Fibroblast of upper back skin (primary cell): ENCODE measurements around the gene PITX1.
A peak's percentile ranks its signal among the peaks of the same experiment; 100 is the strongest.

Experiments used
- DNase-seq: peaks from one replicate; pipeline ENCODE4 v3.0.0-alpha.2; 2013

The PITX1 gene

DNA sequence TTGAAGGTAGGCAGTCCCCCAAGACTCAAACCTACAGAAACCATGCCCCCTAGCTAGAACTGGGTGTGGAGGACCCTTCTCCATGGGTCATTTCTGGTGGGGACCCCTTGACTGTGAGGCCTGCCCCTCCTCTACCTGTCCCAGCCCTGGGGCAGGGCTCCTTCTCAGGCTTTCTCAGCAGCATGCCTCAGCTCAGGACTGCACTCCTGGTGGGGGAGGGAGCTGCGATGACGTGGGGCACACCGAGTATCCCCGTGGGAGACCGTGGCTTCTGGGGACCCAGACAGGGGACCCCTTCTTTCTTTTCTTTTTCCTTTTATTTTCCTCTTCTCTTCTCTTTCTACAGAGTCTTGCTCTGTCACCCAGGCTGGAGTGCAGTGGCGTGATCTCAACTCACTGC is 27.0 kb upstream of the PITX1 start:
- DNase-seq: no peak

- DNase-seq: no peak
Observed at GRCh38 chr5:135060021-135060420, 26.0 kb upstream of the PITX1 start.

DNA sequence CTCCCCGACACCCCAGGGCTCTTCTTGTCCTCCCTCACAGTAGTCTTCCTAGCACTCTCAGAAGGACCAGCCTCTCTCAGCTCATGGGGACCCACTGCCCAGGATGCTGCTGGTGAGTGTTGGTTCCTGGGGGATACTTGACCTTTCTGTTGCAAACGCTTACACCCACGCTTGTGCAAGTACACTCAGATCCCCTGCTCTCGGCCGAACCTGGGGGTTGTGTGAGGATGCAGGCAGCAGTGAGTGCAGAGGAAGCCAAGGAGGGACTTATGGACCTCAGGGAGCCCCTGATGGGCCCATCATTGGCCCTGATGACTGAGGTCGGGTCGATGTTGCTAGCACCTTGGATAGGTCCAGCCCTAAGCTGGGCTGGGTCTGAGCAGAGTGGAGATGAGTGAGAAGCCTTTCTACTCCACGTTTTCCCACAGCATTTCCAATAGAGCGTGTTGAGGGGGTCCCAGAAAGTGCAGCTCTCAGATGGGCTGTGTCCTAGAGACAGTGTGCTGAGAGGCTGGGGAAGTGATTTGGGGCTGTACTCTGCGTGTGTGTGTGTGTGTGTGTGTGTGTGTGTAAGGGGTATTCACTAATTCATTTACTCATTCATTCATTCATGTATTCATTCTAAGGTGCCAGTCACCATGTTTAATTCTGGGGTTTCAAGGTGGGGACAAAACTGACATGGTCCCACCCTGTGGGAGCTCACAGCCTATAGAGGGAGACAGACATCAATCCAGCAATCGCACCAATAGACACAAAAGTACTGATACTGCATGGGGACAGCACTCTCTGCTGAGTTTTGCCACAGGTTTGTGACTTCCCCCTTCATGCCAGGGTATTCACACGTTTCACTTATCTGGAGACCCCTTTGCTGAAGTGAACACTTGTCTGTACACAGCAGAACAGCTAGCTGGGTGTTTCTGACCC is 25.2 kb upstream of the PITX1 start:
- DNase-seq: no peak

- DNase-seq: peak; percentile 51
Observed at GRCh38 chr5:135058331-135058732, 24.3 kb upstream of the PITX1 start.

DNA sequence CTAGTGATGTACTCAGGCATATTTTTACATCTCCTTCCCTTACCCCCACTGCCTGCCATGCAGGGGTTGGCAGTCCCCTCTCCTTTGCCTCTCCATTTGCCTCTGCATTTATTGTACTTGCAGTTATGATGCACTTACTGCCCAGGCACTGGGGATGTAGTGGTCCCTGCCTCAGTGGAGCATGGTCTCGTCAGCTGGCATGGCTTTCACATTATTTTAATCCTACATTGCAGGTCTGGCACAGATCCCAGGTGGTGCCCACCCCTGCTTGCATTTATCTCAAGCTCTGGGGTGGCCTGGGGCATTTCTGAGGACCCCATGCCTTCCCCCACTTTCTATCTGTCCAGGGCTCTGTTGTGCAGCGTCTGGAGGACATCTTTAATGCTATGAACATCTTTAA is 23.2 kb upstream of the PITX1 start:
- DNase-seq: no peak

- no peak for DNase-seq
Observed at GRCh38 chr5:135056316-135057030, 22.4 kb upstream of the PITX1 start.

DNA sequence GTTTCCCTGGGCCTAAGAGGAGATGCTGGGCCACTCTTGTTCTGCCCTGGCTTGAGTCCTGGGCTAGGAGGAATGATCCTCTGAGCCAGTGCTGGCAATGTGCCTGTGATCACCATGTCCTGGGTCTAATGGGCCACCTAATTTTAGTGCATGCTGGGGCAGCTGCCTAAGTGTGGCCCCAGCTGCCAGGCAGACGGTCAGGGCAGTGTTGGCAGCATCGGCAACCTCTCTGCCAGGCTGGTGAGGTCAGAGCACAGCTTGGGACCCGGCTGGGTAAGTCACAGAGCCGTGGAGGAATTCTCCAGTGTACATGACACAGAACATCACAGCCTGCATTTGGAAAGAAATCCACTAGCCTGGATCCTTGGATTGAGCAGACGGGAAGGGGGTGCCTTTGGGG is 21.4 kb upstream of the PITX1 start:
- DNase-seq: no peak

GRCh38 chr5:135054546-135054945 is 20.5 kb upstream of the PITX1 start:
- DNase-seq: no peak

DNA sequence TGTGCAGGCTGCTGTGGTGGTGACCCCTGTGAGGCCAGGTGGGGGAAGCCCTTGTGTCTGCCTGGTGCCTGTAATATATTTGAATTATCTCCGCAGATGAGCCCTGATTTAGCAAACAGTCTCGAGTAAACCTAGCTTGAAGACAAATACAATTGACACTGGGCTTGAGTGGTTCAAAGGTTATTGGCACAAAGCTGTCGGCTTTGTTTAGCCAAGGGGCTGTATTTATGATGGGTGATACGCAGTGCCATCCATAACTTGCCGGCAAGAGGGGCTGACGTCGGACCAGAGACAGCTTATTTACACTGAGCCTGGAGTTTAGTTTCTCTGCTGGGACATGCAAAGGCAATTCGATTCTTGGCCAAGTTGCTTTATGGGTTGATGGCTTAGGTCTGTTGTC is 20.0 kb upstream of the PITX1 start:
- DNase-seq: no peak

- no peak for DNase-seq
Observed at GRCh38 chr5:135053278-135053677, 19.2 kb upstream of the PITX1 start.

DNA sequence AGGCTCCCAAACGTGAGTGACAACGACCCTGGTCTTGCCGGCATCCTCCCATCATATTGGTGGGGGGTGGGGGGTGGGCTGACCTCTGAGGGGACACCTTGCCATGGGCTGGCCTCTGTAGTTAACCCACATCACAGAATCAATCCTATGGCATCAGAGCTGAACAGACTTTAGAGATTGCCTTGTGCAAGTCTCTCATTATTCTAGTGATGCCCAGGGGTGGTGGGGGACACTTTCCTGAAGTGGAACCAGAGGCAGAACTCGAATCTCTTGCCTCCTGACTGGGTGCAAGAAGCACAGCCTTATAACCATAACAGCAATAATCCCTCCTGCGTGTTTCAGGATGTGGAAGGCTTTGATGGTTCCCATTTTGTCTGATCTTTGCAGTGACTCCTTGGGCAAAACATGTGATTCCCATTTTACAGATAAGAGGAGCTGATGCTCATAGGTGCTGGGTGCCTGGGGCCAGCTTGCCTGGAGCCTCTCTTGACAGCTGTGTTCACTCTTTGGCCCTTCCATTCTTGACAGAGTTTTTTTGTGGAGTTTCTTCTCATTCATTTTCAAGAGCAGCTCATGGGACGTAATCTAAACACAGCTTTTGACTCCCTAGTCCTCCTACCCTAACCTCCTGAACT is 18.6 kb upstream of the PITX1 start:
- DNase-seq: no peak

DNA sequence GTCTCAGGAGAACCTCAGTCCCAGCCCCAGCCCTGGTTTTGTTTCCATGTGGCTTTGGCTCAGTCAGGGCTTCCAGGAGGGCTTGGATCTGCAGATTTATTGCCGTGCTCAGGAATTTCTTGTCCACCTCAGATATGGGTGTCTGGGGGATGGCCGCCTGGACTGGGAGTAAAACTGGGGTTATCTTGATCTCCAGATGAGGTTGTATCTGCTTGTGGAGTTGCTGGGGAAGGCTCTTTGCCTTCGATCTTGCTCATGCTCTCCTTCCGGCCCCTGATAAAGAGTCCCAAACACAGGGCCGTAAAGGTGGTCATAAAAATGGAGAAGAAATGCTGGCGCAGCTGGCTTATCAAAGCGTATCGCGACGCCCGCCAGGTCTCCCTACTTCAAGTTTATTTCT is 17.8 kb upstream of the PITX1 start:
- DNase-seq: no peak

DNA sequence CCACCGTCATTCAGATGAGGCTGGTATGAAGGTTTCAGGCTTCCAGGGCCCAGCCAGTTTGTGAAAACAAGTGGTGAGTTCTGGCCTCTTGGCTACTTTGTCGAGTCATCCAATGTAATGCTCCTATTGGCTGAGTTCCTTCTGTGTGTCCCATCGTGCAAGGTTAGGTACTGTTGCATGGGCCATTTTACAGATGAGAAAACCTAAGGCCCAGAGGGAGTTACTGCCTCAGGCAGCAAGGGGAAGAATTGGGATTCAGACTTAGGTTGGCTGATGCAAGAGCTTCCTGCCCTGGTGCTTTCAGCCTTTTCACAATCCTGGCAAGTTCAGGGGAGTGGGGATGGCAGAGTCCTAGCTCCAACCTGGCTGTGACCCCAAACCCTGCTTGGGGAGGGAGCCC is 17.4 kb upstream of the PITX1 start:
- no peak for DNase-seq

GRCh38 chr5:135050244-135050767 is 16.3 kb upstream of the PITX1 start:
- DNase-seq: no peak

DNA sequence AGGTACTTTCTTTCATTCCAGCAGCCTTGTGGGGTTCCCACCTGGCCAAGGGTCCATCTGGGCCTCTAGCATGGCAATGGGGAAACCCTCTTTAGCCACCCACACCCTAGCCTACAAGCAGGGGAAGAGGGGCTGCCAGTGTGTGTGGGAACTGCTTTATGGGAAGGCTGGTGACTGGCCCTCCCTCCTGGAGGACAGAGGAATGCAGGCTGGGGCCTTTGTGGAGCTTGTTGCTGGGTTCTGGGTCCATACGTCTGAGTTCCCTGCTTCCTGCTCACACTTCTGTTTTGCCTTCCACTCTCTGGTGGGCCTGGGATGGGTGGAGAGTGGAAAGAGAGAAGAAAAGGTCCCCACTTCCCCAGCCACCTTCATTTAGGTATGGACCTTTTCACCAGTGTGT is 14.9 kb upstream of the PITX1 start:
- DNase-seq: no peak

- DNase-seq: no peak
Observed at GRCh38 chr5:135048286-135048685, 14.3 kb upstream of the PITX1 start.

GRCh38 chr5:135047347-135047695 is 13.3 kb upstream of the PITX1 start:
- no peak for DNase-seq

DNA sequence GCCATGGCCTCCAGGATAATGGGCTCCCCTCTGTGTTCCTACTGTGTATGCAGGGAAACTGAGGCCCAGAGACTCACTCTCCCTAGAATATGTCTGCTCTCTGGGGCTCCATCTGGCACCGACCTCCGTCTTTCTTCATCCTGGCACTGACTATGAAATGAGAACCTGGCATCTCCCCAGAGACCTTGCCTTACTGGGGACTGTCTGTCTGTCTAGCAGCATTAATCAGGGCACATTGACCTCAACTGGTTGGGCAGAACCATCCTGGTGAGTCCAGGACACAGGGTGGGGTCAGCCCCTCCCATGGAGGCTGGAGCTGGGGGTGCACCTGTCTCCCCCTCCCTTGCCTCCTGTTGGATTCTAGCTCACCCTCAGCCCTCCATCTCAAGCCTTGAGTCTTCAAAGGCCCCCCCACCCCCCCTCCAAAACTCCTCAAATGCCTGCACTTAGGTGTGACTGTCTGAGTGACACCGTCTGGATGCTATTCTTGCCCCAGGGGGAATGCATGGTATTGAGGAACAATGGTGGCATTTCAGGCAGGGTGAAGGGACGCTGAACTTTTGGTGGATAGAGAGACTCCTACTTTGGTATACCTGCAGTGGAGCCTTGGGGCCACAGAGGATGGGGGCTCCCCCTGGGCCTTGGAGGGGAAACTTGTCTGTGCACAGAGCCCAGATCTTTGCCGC is 12.8 kb upstream of the PITX1 start:
- DNase-seq: no peak

- no peak for DNase-seq
Observed at GRCh38 chr5:135045488-135045887, 11.5 kb upstream of the PITX1 start.

- DNase-seq: no peak
Observed at GRCh38 chr5:135042595-135042994, 8.6 kb upstream of the PITX1 start.

GRCh38 chr5:135041726-135042125 is 7.7 kb upstream of the PITX1 start:
- DNase-seq: no peak

DNA sequence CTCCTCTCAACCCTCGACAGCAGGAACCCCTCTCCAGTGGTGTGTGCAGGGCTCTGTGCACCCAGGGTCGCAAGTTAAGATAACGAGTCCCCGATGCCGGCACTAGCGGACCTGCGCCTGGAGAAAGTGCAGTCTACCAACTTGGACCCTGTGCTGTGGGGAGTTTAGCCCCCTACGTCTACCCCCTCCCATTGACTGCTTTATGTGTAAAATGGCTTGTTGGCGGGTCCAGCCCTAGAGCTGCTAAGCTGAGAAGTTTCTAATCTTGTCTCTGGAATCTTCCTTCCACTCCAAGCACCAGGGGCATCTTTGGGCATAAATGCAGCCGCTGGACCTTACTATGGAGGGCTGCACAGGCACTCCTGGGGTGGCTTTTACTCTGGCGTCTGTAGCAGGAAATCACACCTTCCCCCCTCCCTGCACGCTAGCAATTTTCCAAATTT is 7.1 kb upstream of the PITX1 start:
- no peak for DNase-seq
